Mesenchymal stem cell (in vitro differentiated cells and primary cell): Measurements from ENCODE around the gene FAM83F.
A peak's percentile ranks its signal among the peaks of the same experiment; 100 is the strongest.

ENCODE experiments used
- DNase-seq: peaks from one replicate; pipeline ENCODE4 v3.0.0-alpha.2; 2013
- H2AFZ ChIP-seq: one replicate; pipeline ENCODE4 v1.6.1; 2013; ENCODE audit warnings: low read depth, mild to moderate bottlenecking, control low read depth, inconsistent platforms, low read length, moderate library complexity
- H2AK5ac ChIP-seq: 2 replicates; pipeline ENCODE4 v1.6.1; 2013; ENCODE audit warnings: low read length, moderate library complexity, mild to moderate bottlenecking, inconsistent platforms; ENCODE audit not compliant: severe bottlenecking
- H2BK120ac ChIP-seq: one replicate; pipeline ENCODE4 v1.6.1; 2013; ENCODE audit warnings: low read depth, mild to moderate bottlenecking, inconsistent platforms, low read length, moderate library complexity
- H2BK12ac ChIP-seq, 2 experiments: one replicate each; pipeline ENCODE4 v1.6.1; 2013; ENCODE audit warnings: inconsistent platforms in 2 of 2, low read length in 2 of 2, mild to moderate bottlenecking in 2 of 2, moderate library complexity in 2 of 2, control low read depth in 1 of 2
- H2BK15ac ChIP-seq: one replicate; pipeline ENCODE4 v1.6.1; 2013; ENCODE audit warnings: mild to moderate bottlenecking, low read depth, inconsistent platforms; ENCODE audit not compliant: poor library complexity, severe bottlenecking
- H2BK5ac ChIP-seq: 2 replicates; pipeline ENCODE4 v1.6.1; 2013; ENCODE audit warnings: low read depth, mild to moderate bottlenecking, low read length, control low read depth, inconsistent platforms; ENCODE audit not compliant: poor library complexity, severe bottlenecking
- H3K14ac ChIP-seq, 2 experiments: one replicate each; pipeline ENCODE4 v1.6.1; 2013; ENCODE audit warnings: inconsistent platforms in 2 of 2, low read length in 2 of 2, control low read depth in 1 of 2, mild to moderate bottlenecking in 1 of 2, moderate library complexity in 1 of 2
- H3K18ac ChIP-seq, 2 experiments: one replicate each; pipeline ENCODE4 v1.6.1; 2013; ENCODE audit warnings: inconsistent platforms in 2 of 2, low read length in 2 of 2, control low read depth in 1 of 2, low read depth in 1 of 2, mild to moderate bottlenecking in 1 of 2
- H3K23ac ChIP-seq, 2 experiments: one replicate each; pipeline ENCODE4 v1.6.1; 2013; ENCODE audit warnings: inconsistent platforms in 2 of 2, low read length in 2 of 2, mild to moderate bottlenecking in 2 of 2, moderate library complexity in 2 of 2, control low read depth in 1 of 2
- H3K27ac ChIP-seq: 2 replicates; pipeline ENCODE4 v1.5.1; 2013; ENCODE audit warnings: mild to moderate bottlenecking, moderate library complexity, low read length, control low read depth, inconsistent platforms; ENCODE audit not compliant: poor library complexity, severe bottlenecking
- H3K27me3 ChIP-seq, 2 experiments: 2 replicates each; pipeline versions ENCODE4 v1.6.1 to v1.7.0; 2013; ENCODE audit warnings: low read length in 2 of 2, mild to moderate bottlenecking in 2 of 2, moderate library complexity in 2 of 2, control low read depth in 1 of 2, inconsistent platforms in 1 of 2; ENCODE audit not compliant: control insufficient read depth in 1 of 2, insufficient read depth in 1 of 2
- H3K36me3 ChIP-seq, 2 experiments: 2 replicates each; pipeline versions ENCODE4 v1.6.1 to v1.7.0; 2013; ENCODE audit warnings: low read length in 2 of 2, control low read depth in 1 of 2, inconsistent platforms in 1 of 2, low read depth in 1 of 2, mild to moderate bottlenecking in 1 of 2; ENCODE audit not compliant: insufficient read depth in 2 of 2, control insufficient read depth in 1 of 2
- H3K4ac ChIP-seq, 2 experiments: one replicate each; pipeline ENCODE4 v1.6.1; 2013; ENCODE audit warnings: inconsistent platforms in 2 of 2, low read length in 2 of 2, mild to moderate bottlenecking in 2 of 2, moderate library complexity in 2 of 2, control low read depth in 1 of 2, low read depth in 1 of 2
- H3K4me1 ChIP-seq: 2 replicates; pipeline ENCODE4 v1.6.1; 2013; ENCODE audit warnings: low read depth, low read length, control low read depth; ENCODE audit not compliant: control insufficient read depth, insufficient read depth
- H3K4me2 ChIP-seq: 2 replicates; pipeline ENCODE4 v1.6.1; 2013; ENCODE audit warnings: low read length, mild to moderate bottlenecking, inconsistent platforms; ENCODE audit not compliant: poor library complexity, severe bottlenecking
- H3K4me3 ChIP-seq, 2 experiments: 2 replicates each; pipeline versions ENCODE4 v1.5.1 to v1.7.0; 2013; ENCODE audit warnings: low read length in 2 of 2, mild to moderate bottlenecking in 2 of 2, control low read depth in 1 of 2, low read depth in 1 of 2; ENCODE audit not compliant: insufficient read depth in 1 of 2
- H3K79me1 ChIP-seq: replicated peaks from 2 replicates; pipeline ENCODE4 v1.6.1; 2013; ENCODE audit warnings: mild to moderate bottlenecking, control low read depth, low read length, inconsistent platforms; ENCODE audit not compliant: poor library complexity, severe bottlenecking
- H3K9ac ChIP-seq: 2 replicates; pipeline ENCODE4 v1.7.0; 2013; ENCODE audit warnings: mild to moderate bottlenecking, low read length, moderate library complexity
- H3K9me3 ChIP-seq: 2 replicates; pipeline ENCODE4 v1.7.0; 2013; ENCODE audit warnings: mild to moderate bottlenecking, low read length; ENCODE audit not compliant: control insufficient read depth
- H4K8ac ChIP-seq: one replicate; pipeline ENCODE4 v1.6.1; 2013; ENCODE audit warnings: inconsistent platforms, mild to moderate bottlenecking, low read length, moderate library complexity
- H4K91ac ChIP-seq: one replicate; pipeline ENCODE4 v1.6.1; 2013; ENCODE audit warnings: mild to moderate bottlenecking, low read length, inconsistent platforms
- WGBS: methylation state at CpG from one replicate; pipeline ENCODE4 v1.1.7; 2013; ENCODE audit warnings: mixed read lengths; 5-methylcytosine and 5-hydroxymethylcytosine counted together

The FAM83F gene

DNA sequence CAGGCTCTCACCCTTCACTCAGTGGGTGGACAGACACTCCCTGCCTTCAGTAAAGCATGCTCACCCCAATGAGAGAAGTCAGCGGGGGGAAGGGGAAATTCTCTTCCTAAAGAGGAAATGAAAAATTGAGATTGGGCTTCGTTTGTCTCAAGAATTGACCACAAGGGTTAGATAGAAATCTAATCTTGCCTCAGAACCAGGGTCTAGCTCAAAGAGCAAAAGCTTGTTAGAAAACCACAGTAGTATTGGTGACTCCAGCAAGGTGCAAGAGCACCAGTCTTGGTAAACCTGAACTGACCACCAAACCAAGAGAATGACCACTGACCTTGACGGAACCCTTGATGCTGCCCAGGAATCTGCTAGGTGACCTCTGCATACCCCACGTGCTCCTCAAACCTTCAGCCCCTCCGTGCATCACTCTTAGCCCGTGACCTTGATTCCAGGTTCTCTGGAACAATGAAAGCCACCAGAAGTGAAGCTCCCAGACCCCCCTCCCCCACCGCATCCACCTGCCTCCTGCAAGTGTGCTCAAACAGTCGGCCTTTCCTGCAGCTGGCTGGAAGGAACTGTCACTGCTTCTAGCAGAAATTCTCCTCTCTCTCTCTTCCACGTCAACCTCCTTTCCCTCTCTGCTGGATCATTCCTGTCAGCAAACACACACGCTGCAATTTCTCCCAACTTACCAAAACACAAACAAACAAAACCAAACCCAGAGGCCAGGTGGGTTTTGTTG, 37.7 kb upstream of the FAM83F start:
- Histone ChIP-seq H3K9me3 (no peaks in the 10 kb centered on the region), H3K4me3 (no peak overlapping the region), H2BK12ac (no peak overlapping the region), H2BK5ac (no peak overlapping the region), H3K27me3 (peaks cover 0 to 37% of the 10 kb centered on the region in 2 experiments), H2AK5ac (no peak overlapping the region), H3K14ac (no peak overlapping the region), H3K9ac (no peak overlapping the region), H3K4ac (no peak overlapping the region), H4K8ac (no peak overlapping the region), H3K27ac (no peak overlapping the region), H2AFZ (no peak overlapping the region), H2BK15ac (no peak overlapping the region), H3K4me2 (no peak overlapping the region), H3K4me1 (peaks cover 23% of the 10 kb centered on the region), H3K18ac (peak overlapping the region in 1 of 2 experiments; percentile 5), H2BK120ac (no peak overlapping the region), H4K91ac (no peak overlapping the region), H3K79me1 (no peaks in the 10 kb centered on the region), H3K36me3 (no peaks in the 10 kb centered on the region), H3K23ac (no peak overlapping the region)
- 83% methylated on average over 8 of the region's 10 CpGs for WGBS
- peak; percentile 22 for DNase-seq

DNA sequence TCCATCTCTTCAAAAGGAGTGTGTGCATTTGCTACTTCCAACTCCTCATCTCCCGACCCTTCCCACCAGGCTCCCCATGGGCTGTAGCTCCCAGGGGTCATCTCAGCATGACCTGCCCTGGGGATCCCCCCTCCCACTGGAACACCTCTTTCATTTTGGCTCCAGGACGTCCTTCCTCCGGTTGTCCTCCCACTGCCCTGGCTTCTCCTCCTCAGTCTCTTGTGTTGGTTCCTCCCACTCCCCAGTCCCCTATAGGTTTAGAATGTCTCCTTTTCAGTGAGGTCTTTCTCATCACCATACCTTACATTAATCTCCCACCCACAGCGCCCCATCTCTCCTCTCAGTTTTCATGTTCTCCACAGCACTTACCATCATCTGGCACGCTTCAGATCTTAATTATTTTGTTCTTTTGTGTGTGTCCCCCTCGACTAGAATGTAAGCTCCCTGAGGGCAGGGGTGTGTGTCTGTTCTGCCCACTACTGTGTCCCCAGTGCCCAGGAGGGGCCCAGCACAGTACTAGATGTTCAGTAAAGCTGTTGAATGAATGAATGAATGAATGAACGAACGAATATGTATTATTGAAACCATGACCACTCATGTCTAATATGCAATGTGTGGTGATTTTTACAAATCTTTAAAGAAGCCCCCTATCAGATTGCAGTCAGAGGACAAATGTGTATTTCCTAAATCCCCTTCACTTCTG, 36.6 kb upstream of the FAM83F start:
- H3K4me1 ChIP-seq: peaks cover 26% of the 10 kb centered on the region
- no peak overlapping the region for H3K18ac ChIP-seq
- no peak overlapping the region for H3K9ac ChIP-seq
- no peak overlapping the region for H4K8ac ChIP-seq
- H3K36me3 ChIP-seq: no peaks in the 10 kb centered on the region
- WGBS: 92% methylated on average over 6 of the region's 8 CpGs
- H2BK120ac ChIP-seq: no peak overlapping the region
- H3K27me3 ChIP-seq: peaks cover 0 to 29% of the 10 kb centered on the region in 2 experiments
- no peak overlapping the region for H2AK5ac ChIP-seq
- H2AFZ ChIP-seq: no peak overlapping the region
- no peak overlapping the region for H3K27ac ChIP-seq
- no peak overlapping the region for H2BK12ac ChIP-seq
- no peak overlapping the region for H3K4ac ChIP-seq
- no peak overlapping the region for H3K14ac ChIP-seq
- no peak overlapping the region for H3K4me3 ChIP-seq
- no peak overlapping the region for H4K91ac ChIP-seq
- H3K23ac ChIP-seq: no peak overlapping the region
- H3K9me3 ChIP-seq: no peaks in the 10 kb centered on the region
- DNase-seq: no peak
- H2BK5ac ChIP-seq: no peak overlapping the region
- H2BK15ac ChIP-seq: no peak overlapping the region
- H3K79me1 ChIP-seq: no peaks in the 10 kb centered on the region
- no peak overlapping the region for H3K4me2 ChIP-seq

DNA sequence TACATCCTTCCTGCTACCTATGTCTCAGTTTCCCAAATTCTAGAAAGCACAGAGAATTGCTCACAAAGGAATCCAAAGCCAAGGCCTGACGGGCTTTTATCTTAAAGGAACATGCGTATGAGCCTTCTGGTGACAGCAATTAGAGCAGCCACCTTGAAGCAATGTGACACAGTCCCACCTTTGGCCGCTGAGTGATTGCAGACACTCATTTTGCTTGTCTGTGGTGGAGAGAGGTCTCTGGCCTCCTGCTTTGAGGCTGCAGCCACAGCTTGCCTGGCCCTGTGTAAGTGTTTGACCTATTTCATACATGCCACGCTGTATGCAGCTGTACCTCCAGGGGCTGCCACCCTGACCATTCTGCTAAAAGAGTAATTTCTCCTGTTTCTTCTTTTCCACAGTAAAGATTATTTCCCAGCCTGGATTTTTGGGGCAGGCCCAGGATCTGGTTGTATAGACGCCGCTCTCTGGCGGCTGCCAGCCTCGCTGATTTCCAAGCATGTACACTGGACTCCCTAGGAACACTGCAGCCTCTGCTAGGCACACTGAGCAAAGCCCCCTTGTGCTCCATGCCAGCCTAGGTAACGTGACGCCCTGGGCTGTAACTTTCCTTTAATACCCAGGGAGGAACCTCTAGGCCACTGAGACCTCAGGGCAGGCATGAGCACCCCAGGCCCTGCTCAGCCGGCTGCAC, 35.7 kb upstream of the FAM83F start:
- H2BK5ac ChIP-seq: peak overlapping the region; percentile 19
- no peak overlapping the region for H2AK5ac ChIP-seq
- DNase-seq: no peak
- H3K9me3 ChIP-seq: no peaks in the 10 kb centered on the region
- H3K27ac ChIP-seq: peak overlapping the region; percentile 31
- H3K4me1 ChIP-seq: peaks cover 26% of the 10 kb centered on the region
- no peak overlapping the region for H3K9ac ChIP-seq
- H3K4ac ChIP-seq: peak overlapping the region in 1 of 2 experiments; percentile 57
- peak overlapping the region; percentile 59 for H4K91ac ChIP-seq
- no peak overlapping the region for H4K8ac ChIP-seq
- H3K4me3 ChIP-seq: no peak overlapping the region
- H2BK15ac ChIP-seq: no peak overlapping the region
- no peak overlapping the region for H2BK120ac ChIP-seq
- no peak overlapping the region for H3K23ac ChIP-seq
- H3K27me3 ChIP-seq: peaks cover 0 to 26% of the 10 kb centered on the region in 2 experiments
- no peaks in the 10 kb centered on the region for H3K36me3 ChIP-seq
- WGBS: 80% methylated on average over 11 of the region's 11 CpGs
- no peak overlapping the region for H3K14ac ChIP-seq
- no peaks in the 10 kb centered on the region for H3K79me1 ChIP-seq
- no peak overlapping the region for H2AFZ ChIP-seq
- peak overlapping the region; percentile 29 to 40 for H2BK12ac ChIP-seq
- H3K4me2 ChIP-seq: no peak overlapping the region
- H3K18ac ChIP-seq: peak overlapping the region; percentile 46 to 67
